Activated B cell treated with CpG ODN at 0.5 μM for 24 hours (primary cell): Measurements from ENCODE around the gene LLGL1. TPM values are rescaled to one million over a fixed set of nuclear protein-coding genes. Genes with fewer than 3 reads are reported as not detected.
A peak's percentile ranks its signal among the peaks of the same experiment; 100 is the strongest.

ENCODE experiments used
- ATAC-seq: fragments of 200-7000 bp; cut with Tn5 transposase; one replicate; pipeline ENCODE4 v1.10.0; 2021; ENCODE audit warnings: low read depth, mild to moderate bottlenecking, moderate library complexity
- CTCF ChIA-PET: fragments of 350-600 bp; sonication (Branson Sonifier 250); formaldehyde crosslinking; loops from one replicate; lab custom pipeline; 2021; ENCODE audit warnings: antibody characterized with exemption; lab: Charles Lee
- POLR2A ChIA-PET: fragments of 350-600 bp; sonication (Branson Sonifier 250); formaldehyde crosslinking; loops from one replicate; lab custom pipeline; 2021; ENCODE audit warnings: antibody characterized with exemption; lab: Charles Lee
- DNase-seq: peaks from one replicate; pipeline ENCODE4 v3.0.0; 2022
- H3K27ac Mint-ChIP-seq: one replicate; pipeline ENCODE4 v1.8.0; 2020; ENCODE audit warnings: mixed read lengths
- H3K27me3 Mint-ChIP-seq: one replicate; pipeline ENCODE4 v1.8.0; 2021; ENCODE audit warnings: mixed read lengths
- H3K36me3 Mint-ChIP-seq: one replicate; pipeline ENCODE4 v1.8.0; 2021; ENCODE audit warnings: low read depth, mixed read lengths
- H3K4me1 Mint-ChIP-seq: one replicate; pipeline ENCODE4 v1.8.0; 2021; ENCODE audit warnings: mixed read lengths
- H3K4me3 Mint-ChIP-seq: one replicate; pipeline ENCODE4 v1.8.0; 2020; ENCODE audit warnings: mild to moderate bottlenecking, mixed read lengths
- H3K9me3 Mint-ChIP-seq: one replicate; pipeline ENCODE4 v1.8.0; 2020; ENCODE audit warnings: mixed read lengths
- intact Hi-C: fragments of 100-400 bp; cut with micrococcal nuclease; formaldehyde crosslinking; loops from one replicate; pipeline ENCODE4 v1.15.1; 2024
- total RNA-seq: library from RNA; stranded (reverse); gene quantifications from 2 replicates; pipeline ENCODE4 v1.2.3, GENCODE V29; 2022
- TF ChIP-seq, protein P1 (sequence below): fragments of 200-600 bp; IDR thresholded peaks from one replicate; pipeline ENCODE4 v1.8.0; 2022; ENCODE audit warnings: antibody characterized with exemption, mild to moderate bottlenecking

Gene LLGL1
- total RNA-seq, 1 donor from 2014 or later, result 10.5 TPM

DNA sequence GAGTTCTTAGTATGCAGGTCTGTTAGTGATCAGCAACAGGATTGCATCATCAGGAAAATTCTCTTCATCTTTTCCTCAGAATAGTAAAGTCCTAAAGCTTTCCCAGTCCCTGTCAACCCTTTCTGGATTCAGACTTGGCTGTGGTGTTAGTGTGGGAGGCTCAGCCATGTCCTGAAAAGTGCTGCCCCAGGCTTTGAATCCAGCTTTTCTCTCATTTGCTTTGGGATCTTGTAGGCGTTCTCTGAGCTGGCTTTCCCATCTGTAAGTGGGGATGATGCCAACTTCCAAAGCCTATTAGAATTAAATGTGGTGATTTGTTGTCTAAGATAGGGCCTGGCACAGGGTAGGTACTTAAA is 38.8 kb upstream of the LLGL1 start:
- H3K4me1 Mint-ChIP-seq, result peaks cover 69% of the 10 kb centered on the region
- H3K9me3 Mint-ChIP-seq, result no peaks in the 10 kb centered on the region
- H3K27me3 Mint-ChIP-seq, result no peaks in the 10 kb centered on the region
- no peak for DNase-seq
- intact Hi-C loops, result no loop called here
- peak overlapping the region; percentile 98 for H3K4me3 Mint-ChIP-seq
- TF ChIP-seq, protein P1, sequence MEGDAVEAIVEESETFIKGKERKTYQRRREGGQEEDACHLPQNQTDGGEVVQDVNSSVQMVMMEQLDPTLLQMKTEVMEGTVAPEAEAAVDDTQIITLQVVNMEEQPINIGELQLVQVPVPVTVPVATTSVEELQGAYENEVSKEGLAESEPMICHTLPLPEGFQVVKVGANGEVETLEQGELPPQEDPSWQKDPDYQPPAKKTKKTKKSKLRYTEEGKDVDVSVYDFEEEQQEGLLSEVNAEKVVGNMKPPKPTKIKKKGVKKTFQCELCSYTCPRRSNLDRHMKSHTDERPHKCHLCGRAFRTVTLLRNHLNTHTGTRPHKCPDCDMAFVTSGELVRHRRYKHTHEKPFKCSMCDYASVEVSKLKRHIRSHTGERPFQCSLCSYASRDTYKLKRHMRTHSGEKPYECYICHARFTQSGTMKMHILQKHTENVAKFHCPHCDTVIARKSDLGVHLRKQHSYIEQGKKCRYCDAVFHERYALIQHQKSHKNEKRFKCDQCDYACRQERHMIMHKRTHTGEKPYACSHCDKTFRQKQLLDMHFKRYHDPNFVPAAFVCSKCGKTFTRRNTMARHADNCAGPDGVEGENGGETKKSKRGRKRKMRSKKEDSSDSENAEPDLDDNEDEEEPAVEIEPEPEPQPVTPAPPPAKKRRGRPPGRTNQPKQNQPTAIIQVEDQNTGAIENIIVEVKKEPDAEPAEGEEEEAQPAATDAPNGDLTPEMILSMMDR, result no peak
- peaks cover 41% of the 10 kb centered on the region for H3K36me3 Mint-ChIP-seq
- ChIA-PET POLR2A (no interaction called here), CTCF (interaction anchor here (1.3 to 3.8 kb wide), 2 partner anchors 11 to 45 kb away, joined by 4 to 12 read pairs; no protein-coding TSS in a partner anchor)
- no peak overlapping the region for H3K27ac Mint-ChIP-seq
- ATAC-seq, result no peak

DNA sequence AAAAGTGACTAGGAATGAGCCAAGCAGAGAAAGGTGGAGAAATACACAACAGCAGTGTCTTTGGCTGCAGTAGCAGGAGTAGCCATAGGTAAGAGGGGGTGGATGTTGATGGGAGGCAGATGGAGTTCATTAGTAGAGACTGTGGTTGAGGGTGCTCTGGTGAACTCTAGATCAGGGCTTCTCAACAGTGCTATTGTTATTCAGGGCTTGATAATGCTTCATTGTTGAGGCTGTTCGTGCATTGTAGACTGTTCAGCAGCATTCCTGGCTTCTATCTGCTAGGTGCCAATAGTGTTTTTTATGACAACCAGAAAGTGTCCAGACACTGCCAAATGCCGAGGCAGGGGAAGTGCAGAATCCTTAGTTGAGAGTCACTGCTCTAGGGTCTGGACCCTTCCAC is 38.2 kb upstream of the LLGL1 start:
- Mint-ChIP-seq H3K4me1 (peaks cover 70% of the 10 kb centered on the region), H3K27me3 (no peaks in the 10 kb centered on the region), H3K4me3 (peak overlapping the region; percentile 98), H3K27ac (peak overlapping the region; percentile 0), H3K36me3 (peaks cover 41% of the 10 kb centered on the region), H3K9me3 (no peaks in the 10 kb centered on the region)
- ChIA-PET CTCF (no interaction called here), POLR2A (interaction anchor here (0.6 kb wide), 1 partner anchor 9 kb away, joined by 5 read pairs; no protein-coding TSS in a partner anchor)
- DNase-seq (no peak), ATAC-seq (no peak)
- TF ChIP-seq, protein P1, result no peak
- intact Hi-C loops, result no loop called here

DNA sequence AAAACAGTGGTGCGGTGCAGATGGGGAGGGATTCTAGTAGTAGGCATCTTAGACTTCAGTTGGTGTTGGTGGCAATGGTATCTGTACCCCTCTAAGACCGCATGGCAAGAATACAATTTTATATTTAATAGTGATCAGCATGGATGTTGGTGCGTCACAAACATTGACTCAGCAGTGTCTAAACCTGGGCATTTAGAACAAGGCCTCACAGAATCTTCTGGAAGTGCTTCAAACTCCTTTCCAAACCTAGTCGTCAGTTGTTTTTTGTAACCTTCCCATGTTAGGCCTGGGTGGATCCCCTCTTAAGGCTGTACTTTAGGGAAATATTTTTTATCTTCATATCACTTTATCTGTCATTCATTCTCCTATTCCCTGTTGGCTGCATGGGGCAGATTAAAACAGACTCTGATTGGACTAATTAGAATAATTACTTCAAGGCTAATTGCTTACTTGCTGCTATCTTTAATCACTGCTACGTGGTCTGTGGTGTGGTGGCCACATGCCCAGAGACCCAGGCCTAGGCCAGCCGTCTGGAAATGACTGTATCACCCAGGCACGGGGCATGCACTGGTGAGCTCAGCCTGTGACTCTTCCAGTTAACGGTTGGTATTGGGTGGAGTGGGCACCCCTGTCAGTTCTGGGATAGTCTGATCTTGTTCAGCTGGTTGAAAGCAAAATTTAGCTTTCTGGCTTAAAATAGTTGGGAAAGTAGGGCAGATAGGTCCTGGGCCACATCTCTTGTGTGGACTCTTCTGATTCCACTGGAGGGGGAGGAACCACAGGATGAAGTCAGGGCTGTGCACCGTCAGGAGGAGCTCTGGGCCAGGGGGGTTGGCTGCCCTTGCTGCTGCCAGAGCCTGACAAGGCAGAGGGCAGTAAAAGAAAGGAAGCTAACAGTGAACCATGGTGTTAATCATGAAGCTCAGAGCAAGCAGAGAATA is 37.3 kb upstream of the LLGL1 start:
- intact Hi-C loops, result no loop called here
- ChIA-PET POLR2A (interaction anchor here (0.6 kb wide), 1 partner anchor 8 kb away, joined by 5 read pairs; no protein-coding TSS in a partner anchor), CTCF (no interaction called here)
- ATAC-seq (no peak), DNase-seq (no peak)
- Mint-ChIP-seq H3K4me3 (peak overlapping the region; percentile 98), H3K27me3 (no peaks in the 10 kb centered on the region), H3K27ac (peak overlapping the region; percentile 27), H3K9me3 (no peaks in the 10 kb centered on the region), H3K36me3 (peaks cover 44% of the 10 kb centered on the region), H3K4me1 (peaks cover 70% of the 10 kb centered on the region)
- TF ChIP-seq, protein P1, result no peak

DNA sequence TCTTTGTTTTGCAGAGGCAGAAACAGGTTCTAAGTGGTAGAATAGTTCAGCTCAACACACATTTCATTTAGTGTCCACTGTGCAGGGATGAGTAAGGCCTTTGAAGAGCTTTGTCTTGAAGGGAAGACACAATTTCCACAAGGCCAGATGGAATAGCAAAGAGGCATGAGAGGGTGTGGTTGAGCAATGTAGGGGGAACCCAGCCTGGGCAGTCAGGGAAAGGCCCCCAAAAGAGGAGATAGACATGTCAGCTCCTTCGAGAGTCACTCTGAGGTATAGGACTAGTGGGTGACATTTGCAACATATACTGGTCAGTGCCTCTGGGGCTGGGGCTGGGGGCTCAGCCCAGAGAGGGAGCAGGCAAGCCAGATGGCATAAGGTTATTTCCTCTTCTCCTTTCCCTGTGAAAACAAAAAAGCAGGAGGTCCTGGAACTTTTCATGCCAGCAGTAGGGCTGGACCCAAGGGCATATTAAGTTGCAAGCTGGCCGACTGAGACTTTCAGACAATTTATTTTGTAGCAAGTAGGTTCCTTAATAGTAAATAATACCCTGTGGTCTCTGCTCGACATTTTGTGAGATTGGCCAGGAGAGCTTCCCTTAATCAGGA is 34.7 kb upstream of the LLGL1 start:
- ATAC-seq (no peak), DNase-seq (no peak)
- Mint-ChIP-seq H3K4me1 (peaks cover 59% of the 10 kb centered on the region), H3K36me3 (peaks cover 55% of the 10 kb centered on the region), H3K9me3 (no peaks in the 10 kb centered on the region), H3K27ac (no peak overlapping the region), H3K4me3 (no peak overlapping the region), H3K27me3 (no peaks in the 10 kb centered on the region)
- TF ChIP-seq, protein P1, result no peak
- CTCF ChIA-PET, result no interaction called here
- intact Hi-C loops, result no loop called here
- POLR2A ChIA-PET, result interaction anchor here (0.6 to 0.7 kb wide), 2 partner anchors 11 to 20 kb away, joined by 3 to 11 read pairs; no protein-coding TSS in a partner anchor

DNA sequence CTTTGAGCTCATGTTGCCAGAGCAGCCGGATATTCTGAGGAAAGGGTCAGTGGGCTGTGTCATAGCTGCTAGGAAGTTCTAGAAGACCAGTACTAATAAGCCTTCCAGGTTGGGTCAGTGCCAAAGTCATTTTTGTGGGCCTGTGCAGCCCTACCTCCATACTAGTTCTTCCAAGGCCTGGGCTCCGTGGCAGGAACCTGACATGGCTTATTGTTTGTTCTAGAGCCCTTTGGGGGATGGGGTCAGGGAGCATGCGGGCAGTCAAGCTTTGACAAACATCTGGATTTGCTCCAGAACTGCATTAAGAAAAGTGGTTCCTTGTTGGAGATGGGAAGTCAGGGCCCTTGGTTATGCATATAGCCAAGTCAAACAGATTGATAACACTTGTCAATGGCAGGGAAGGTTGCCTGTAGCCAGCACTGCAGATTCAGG is 34.2 kb upstream of the LLGL1 start:
- POLR2A ChIA-PET, result interaction anchor here (3.9 kb wide), 1 partner anchor 7 kb away, joined by 29 read pairs; the partner anchor contains the start of gene ALKBH5
- H3K4me3 Mint-ChIP-seq, result no peak overlapping the region
- peaks cover 56% of the 10 kb centered on the region for H3K36me3 Mint-ChIP-seq
- peak overlapping the region; percentile 61 for H3K27ac Mint-ChIP-seq
- intact Hi-C loops, result no loop called here
- H3K9me3 Mint-ChIP-seq, result no peaks in the 10 kb centered on the region
- no peak for ATAC-seq
- TF ChIP-seq, protein P1, result no peak
- peaks cover 54% of the 10 kb centered on the region for H3K4me1 Mint-ChIP-seq
- H3K27me3 Mint-ChIP-seq, result no peaks in the 10 kb centered on the region
- CTCF ChIA-PET, result no interaction called here
- no peak for DNase-seq
